HEK293 (cell line): ENCODE measurements around the gene PUS7.
A peak's percentile ranks its signal among the peaks of the same experiment; 100 is the strongest.
"Not testable (repeated sequence)": the region's sequence is repeated elsewhere in the genome, so short reads cannot be mapped to it uniquely, and the experiment has no call there.

Source experiments
- CTCF ChIA-PET: fragments of 350-600 bp; formaldehyde crosslinking; extraction: SDS; loops from one replicate; lab custom pipeline; 2021; ENCODE audit warnings: antibody characterized with exemption; lab: Yijun Ruan, JAX
- POLR2A ChIA-PET: fragments of 300-600 bp; formaldehyde crosslinking; extraction: SDS; loops from one replicate; lab custom pipeline; 2020; ENCODE audit warnings: antibody characterized with exemption, inconsistent platforms; lab: Yijun Ruan, JAX
- H3K27ac ChIP-seq: fragments of 200-500 bp; sonication (Bioruptor generic); 2 replicates; pipeline ENCODE4 v1.5.1; 2014; ENCODE audit warnings: low read depth, low read length, control low read depth, inconsistent platforms; ENCODE audit errors: extremely low read depth
- H3K36me3 ChIP-seq, 2 experiments: fragments of 200-500 bp in 1 of 2; sonication (Bioruptor generic) in 1 of 2; 1 replicate in 1 of 2; 2 replicates in 1 of 2; pipeline ENCODE4 v1.5.1; 2014 to 2017; ENCODE audit warnings: inconsistent platforms in 2 of 2, low read length in 2 of 2; ENCODE audit not compliant: control insufficient read depth in 2 of 2, insufficient read depth in 1 of 2
- H3K4me1 ChIP-seq: fragments of 200-500 bp; sonication (Bioruptor generic); 2 replicates; pipeline ENCODE4 v1.5.1; 2014; ENCODE audit warnings: mild to moderate bottlenecking, low read length, inconsistent platforms; ENCODE audit not compliant: control insufficient read depth, insufficient read depth
- H3K4me3 ChIP-seq: 2 replicates; pipeline ENCODE4 v1.5.1; 2011; ENCODE audit warnings: low read depth, mild to moderate bottlenecking, control low read depth, low read length, moderate library complexity
- H3K9me3 ChIP-seq: fragments of 200-500 bp; sonication (Bioruptor generic); 2 replicates; pipeline ENCODE4 v1.5.1; 2014; ENCODE audit warnings: low read depth, low read length, inconsistent platforms; ENCODE audit not compliant: control insufficient read depth, insufficient read depth
- AEBP2 ChIP-seq: fragments of 450-650 bp; formaldehyde crosslinking; IDR thresholded peaks from 2 replicates; pipeline ENCODE4 v1.5.1; 2016; ENCODE audit warnings: missing biosample characterization, missing genetic modification characterization, borderline replicate concordance
- TRIM28 ChIP-seq: IDR thresholded peaks from 2 replicates; pipeline ENCODE4 v1.6.1; 2011; ENCODE audit warnings: low read length, control low read depth, borderline replicate concordance
- ZBTB11 ChIP-seq: fragments of 450-650 bp; formaldehyde crosslinking; conservative IDR thresholded peaks from 2 replicates; pipeline ENCODE4 v1.5.1; 2016; ENCODE audit warnings: low read depth, missing biosample characterization, missing genetic modification characterization
- ZNF138 ChIP-seq: fragments of 450-650 bp; formaldehyde crosslinking; IDR thresholded peaks from 2 replicates; pipeline ENCODE4 v1.5.1; 2016; ENCODE audit warnings: missing biosample characterization, missing genetic modification characterization, borderline replicate concordance
- ZNF140 ChIP-seq: fragments of 450-650 bp; formaldehyde crosslinking; IDR thresholded peaks from 2 replicates; pipeline ENCODE4 v1.5.1; 2016; ENCODE audit warnings: missing biosample characterization, missing genetic modification characterization
- ZNF155 ChIP-seq: fragments of 450-650 bp; formaldehyde crosslinking; IDR thresholded peaks from 2 replicates; pipeline ENCODE4 v1.5.1; 2016; ENCODE audit warnings: missing biosample characterization, missing genetic modification characterization
- ZNF18 ChIP-seq: fragments of 450-650 bp; formaldehyde crosslinking; IDR thresholded peaks from 2 replicates; pipeline ENCODE4 v1.5.1; 2016; ENCODE audit warnings: missing biosample characterization, missing genetic modification characterization
- ZNF19 ChIP-seq: fragments of 450-650 bp; formaldehyde crosslinking; IDR thresholded peaks from 2 replicates; pipeline ENCODE4; 2016; ENCODE audit warnings: missing biosample characterization, missing genetic modification characterization, low read depth
- ZNF202 ChIP-seq: fragments of 450-650 bp; formaldehyde crosslinking; IDR thresholded peaks from 2 replicates; pipeline ENCODE4 v1.5.1; 2016; ENCODE audit warnings: missing biosample characterization, missing genetic modification characterization, borderline replicate concordance
- ZNF266 ChIP-seq: fragments of 450-650 bp; formaldehyde crosslinking; IDR thresholded peaks from 2 replicates; pipeline ENCODE4 v1.5.1; 2016; ENCODE audit warnings: missing biosample characterization, missing genetic modification characterization, low read depth
- ZNF354C ChIP-seq: fragments of 450-650 bp; formaldehyde crosslinking; IDR thresholded peaks from 2 replicates; pipeline ENCODE4 v1.5.1; 2016; ENCODE audit warnings: missing biosample characterization, missing genetic modification characterization, low read depth, borderline replicate concordance
- ZNF394 ChIP-seq: fragments of 450-650 bp; formaldehyde crosslinking; IDR thresholded peaks from 2 replicates; pipeline ENCODE4 v1.5.1; 2016; ENCODE audit warnings: missing biosample characterization, missing genetic modification characterization, mild to moderate bottlenecking, moderate library complexity, borderline replicate concordance
- ZNF404 ChIP-seq: fragments of 450-650 bp; formaldehyde crosslinking; IDR thresholded peaks from 2 replicates; pipeline ENCODE4 v1.5.1; 2017; ENCODE audit warnings: missing biosample characterization, missing genetic modification characterization
- ZNF426 ChIP-seq: fragments of 450-650 bp; formaldehyde crosslinking; IDR thresholded peaks from 2 replicates; pipeline ENCODE4 v1.5.1; 2017; ENCODE audit warnings: missing biosample characterization, missing genetic modification characterization, mild to moderate bottlenecking, inconsistent platforms, moderate library complexity
- ZNF510 ChIP-seq: fragments of 450-650 bp; formaldehyde crosslinking; IDR thresholded peaks from 2 replicates; pipeline ENCODE4 v1.5.1; 2018; ENCODE audit warnings: mild to moderate bottlenecking, missing genetic modification characterization, missing biosample characterization; ENCODE audit not compliant: insufficient replicate concordance
- ZNF518A ChIP-seq: fragments of 450-650 bp; formaldehyde crosslinking; conservative IDR thresholded peaks from 2 replicates; pipeline ENCODE4 v1.5.1; 2016; ENCODE audit warnings: low read depth, missing biosample characterization, missing genetic modification characterization
- ZNF560 ChIP-seq: fragments of 450-650 bp; formaldehyde crosslinking; IDR thresholded peaks from 2 replicates; pipeline ENCODE4 v1.5.1; 2017; ENCODE audit warnings: missing biosample characterization, missing genetic modification characterization, borderline replicate concordance
- ZNF623 ChIP-seq: fragments of 450-650 bp; formaldehyde crosslinking; IDR thresholded peaks from 2 replicates; pipeline ENCODE4 v1.5.1; 2016; ENCODE audit warnings: missing biosample characterization, missing genetic modification characterization
- ZNF654 ChIP-seq: fragments of 450-650 bp; formaldehyde crosslinking; IDR thresholded peaks from 2 replicates; pipeline ENCODE4 v1.5.1; 2016; ENCODE audit warnings: low read depth, missing biosample characterization, missing genetic modification characterization
- ZSCAN5A ChIP-seq: fragments of 450-650 bp; formaldehyde crosslinking; IDR thresholded peaks from 2 replicates; pipeline ENCODE4 v1.5.1; 2016; ENCODE audit warnings: missing biosample characterization, missing genetic modification characterization
- ZXDB ChIP-seq: fragments of 450-650 bp; formaldehyde crosslinking; IDR thresholded peaks from 2 replicates; pipeline ENCODE4 v1.5.1; 2016; ENCODE audit warnings: missing biosample characterization, missing genetic modification characterization

PUS7 gene

GRCh38 chr7:105530126-105530525 is 8.1 kb upstream of the PUS7 start (continued):
- no peak for TF ChIP-seq AEBP2 (tag by site-specific recombination)
- TF ChIP-seq ZNF155 (tag by site-specific recombination) = no peak
- TF ChIP-seq ZSCAN5A (tag by site-specific recombination) = no peak
- no peak for TF ChIP-seq TRIM28

- H3K27ac ChIP-seq, H3K9me3 ChIP-seq, H3K4me3 ChIP-seq, H3K36me3 ChIP-seq, H3K4me1 ChIP-seq, POLR2A ChIA-PET, CTCF ChIA-PET: not testable (repeated sequence)
- TF ChIP-seq ZNF18 (tag by site-specific recombination) (0 out of 2 replicates have a peak, but pooled peaks have one; percentile 23), ZNF426 (tag by site-specific recombination) (peak; percentile 91), ZBTB11 (peak; percentile 74), ZNF138 (0 out of 2 replicates have a peak, but pooled peaks have one; percentile 12), ZNF202 (tag by site-specific recombination) (0 out of 2 replicates have a peak, but pooled peaks have one; percentile 67), ZNF266 (tag by site-specific recombination) (peak; percentile 75), ZNF19 (tag by site-specific recombination) (0 out of 2 replicates have a peak, but pooled peaks have one; percentile 14), ZNF510 (tag by site-specific recombination) (peak; percentile 69), ZNF518A (tag by site-specific recombination) (peak; percentile 86), ZNF654 (tag by site-specific recombination) (peak; percentile 41), ZNF354C (tag by site-specific recombination) (0 out of 2 replicates have a peak, but pooled peaks have one; percentile 50), ZNF560 (tag by site-specific recombination) (peak; percentile 74; the same call in 1 of the 2 replicates), ZNF140 (tag by site-specific recombination) (0 out of 2 replicates have a peak, but pooled peaks have one; percentile 56), ZNF394 (tag by site-specific recombination) (peak; percentile 93), ZNF623 (tag by site-specific recombination) (peak; percentile 72), ZNF404 (tag by site-specific recombination) (peak; percentile 52; the same call in 1 of the 2 replicates), ZXDB (tag by site-specific recombination) (0 out of 2 replicates have a peak, but pooled peaks have one; percentile 54)
Measured at GRCh38 chr7:105527737-105528136, 5.7 kb upstream of the PUS7 start.
